Activated CD8-positive, alpha-beta memory T cell treated with anti-CD3 and anti-CD28 coated beads, Interleukin-2, amount 50 U/mL, for 48 hours (primary cell): ENCODE measurements around the gene C10orf67.
"Not testable (repeated sequence)": the region's sequence is repeated elsewhere in the genome, so short reads cannot be mapped to it uniquely, and the experiment has no call there.

ENCODE experiments used
- DNase-seq: peaks from one replicate; pipeline ENCODE4 v3.0.0-alpha.2; 2020

The C10orf67 gene

GRCh38 chr10:23322082-23322481 is 22.5 kb downstream of the C10orf67 start:
- no peak for DNase-seq

- no peak for DNase-seq
Observed at GRCh38 chr10:23319835-23320234, 24.8 kb downstream of the C10orf67 start.

- DNase-seq = no peak
Observed at GRCh38 chr10:23318359-23318758, 26.2 kb downstream of the C10orf67 start.

- DNase-seq = no peak
Observed at GRCh38 chr10:23317416-23317815, 27.2 kb downstream of the C10orf67 start.

GRCh38 chr10:23316406-23316805 is 28.2 kb downstream of the C10orf67 start:
- no peak for DNase-seq

- no peak for DNase-seq
Observed at GRCh38 chr10:23315966-23316365, 28.6 kb downstream of the C10orf67 start.

GRCh38 chr10:23314835-23315239 is 29.8 kb downstream of the C10orf67 start:
- no peak for DNase-seq

- no peak for DNase-seq
Observed at GRCh38 chr10:23311034-23311433, 33.6 kb downstream of the C10orf67 start.

GRCh38 chr10:23310404-23310803 is 34.2 kb downstream of the C10orf67 start:
- no peak for DNase-seq

- not testable (repeated sequence) for DNase-seq
Observed at GRCh38 chr10:23299961-23300360, 44.6 kb downstream of the C10orf67 start.

- no peak for DNase-seq
Observed at GRCh38 chr10:23294638-23295247, 49.9 kb downstream of the C10orf67 start.

- DNase-seq = no peak
Observed at GRCh38 chr10:23293973-23294590, 50.5 kb downstream of the C10orf67 start.

- DNase-seq = no peak
Observed at GRCh38 chr10:23293145-23293724, 51.4 kb downstream of the C10orf67 start.

GRCh38 chr10:23291551-23292334 is 52.9 kb downstream of the C10orf67 start:
- DNase-seq = no peak

- no peak for DNase-seq
Observed at GRCh38 chr10:23284674-23285335, 59.8 kb downstream of the C10orf67 start.

- no peak for DNase-seq
Observed at GRCh38 chr10:23284155-23284554, 60.4 kb downstream of the C10orf67 start.

- DNase-seq = no peak
Observed at GRCh38 chr10:23283680-23284079, 60.9 kb downstream of the C10orf67 start.

GRCh38 chr10:23281044-23281433 is 63.6 kb downstream of the C10orf67 start:
- no peak for DNase-seq

GRCh38 chr10:23280419-23281043 is 64.1 kb downstream of the C10orf67 start:
- no peak for DNase-seq

GRCh38 chr10:23275355-23275754 is 69.2 kb downstream of the C10orf67 start:
- DNase-seq = no peak

- not testable (repeated sequence) for DNase-seq
Observed at GRCh38 chr10:23274179-23274578, 70.4 kb downstream of the C10orf67 start.

GRCh38 chr10:23270531-23270930 is 74.1 kb downstream of the C10orf67 start:
- DNase-seq = no peak
